ENCODE data around the gene ALG11.

GRCh38 chr13:52053460-52053859 is 41.3 kb downstream of the ALG11 start:
- TF ChIP-seq EZH2 (IDR thresholded peaks at IDR 0.05) (no peak), CTCF (IDR thresholded peaks at IDR 0.05) (no peak), EZH2phosphoT487 (IDR thresholded peaks at IDR 0.05) (no peak)
